Measurements from ENCODE around the gene BSN. TPM values are rescaled to one million over a fixed set of nuclear protein-coding genes. Genes with fewer than 3 reads are reported as not detected.
A peak's percentile ranks its signal among the peaks of the same experiment; 100 is the strongest.
"Not testable (repeated sequence)": the region's sequence is repeated elsewhere in the genome, so short reads cannot be mapped to it uniquely, and the experiment has no call there.

BSN gene
- total RNA-seq, 1 donor from 2014 or later: 0.77 TPM

DNA sequence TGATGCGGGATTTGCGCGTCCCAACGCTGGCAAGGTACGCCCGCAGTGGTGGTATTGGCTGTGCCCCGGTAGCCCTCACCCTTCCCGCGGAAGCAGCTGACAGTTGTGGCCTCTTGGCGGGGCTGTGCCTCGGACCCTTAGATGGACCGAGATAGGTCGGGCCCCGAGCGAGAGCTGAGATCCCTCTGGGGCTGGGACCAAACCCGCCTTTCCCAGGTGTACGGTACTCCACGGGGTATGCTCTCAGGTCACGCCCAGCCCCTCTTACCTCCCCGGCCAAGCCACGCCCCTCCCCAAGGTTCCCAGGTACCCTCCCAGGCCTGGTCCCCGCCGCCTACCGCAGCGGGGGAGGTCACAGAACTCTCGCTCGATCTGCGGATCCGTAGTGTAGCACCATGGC is 132.1 kb downstream of the BSN start:
- H3K9me3 Mint-ChIP-seq (ENCODE audit: low read depth); H3K27ac Mint-ChIP-seq (ENCODE audit: unreplicated experiment); H3K27me3 Mint-ChIP-seq (ENCODE audit: low read depth); DNase-seq (ENCODE audit: low spot score): not testable (repeated sequence)
- peak overlapping the region; percentile 42 for H3K4me3 Mint-ChIP-seq (ENCODE audit: unreplicated experiment)
- peaks cover 29% of the 10 kb centered on the region for H3K4me1 Mint-ChIP-seq (ENCODE audit: low read depth)
- H3K36me3 Mint-ChIP-seq (ENCODE audit: low read depth): peaks cover 10% of the 10 kb centered on the region

DNA sequence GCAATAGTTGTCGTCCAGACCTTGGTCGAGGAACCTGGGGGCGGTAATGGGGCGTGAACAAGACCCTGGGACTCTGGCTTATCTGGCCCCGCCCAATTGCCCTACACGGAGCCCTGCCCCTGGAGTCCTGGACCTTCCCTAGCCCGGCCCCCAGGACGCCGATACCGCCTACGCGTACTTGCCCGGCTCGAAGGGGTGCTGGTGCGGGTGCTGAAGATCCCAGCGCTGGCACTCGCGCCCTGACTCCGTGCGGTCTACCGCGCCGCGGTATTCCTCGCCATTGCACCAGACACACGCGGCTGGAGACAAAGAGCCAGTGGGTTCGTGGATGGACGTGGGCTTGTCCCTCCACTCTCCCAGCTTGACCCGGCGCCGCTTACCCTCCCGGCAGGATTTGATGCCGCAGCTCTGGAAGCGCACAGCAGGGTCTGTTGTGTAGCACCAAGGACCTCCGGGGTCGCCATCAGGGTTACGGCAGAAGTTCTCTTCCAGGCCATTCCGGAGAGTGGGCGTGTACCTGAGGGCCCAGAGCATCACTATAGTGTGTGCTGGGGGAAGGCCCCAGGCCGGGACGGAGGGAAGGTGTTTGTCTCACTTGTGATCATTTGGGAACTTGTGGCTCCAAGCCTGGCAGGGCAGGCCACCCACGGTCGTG is 132.6 kb downstream of the BSN start:
- Mint-ChIP-seq H3K4me1 (ENCODE audit: low read depth) (peaks cover 29% of the 10 kb centered on the region), H3K36me3 (ENCODE audit: low read depth) (peaks cover 10% of the 10 kb centered on the region), H3K4me3 (ENCODE audit: unreplicated experiment) (peak overlapping the region; percentile 42)
- H3K27me3 Mint-ChIP-seq (ENCODE audit: low read depth); DNase-seq (ENCODE audit: low spot score); H3K27ac Mint-ChIP-seq (ENCODE audit: unreplicated experiment); H3K9me3 Mint-ChIP-seq (ENCODE audit: low read depth): not testable (repeated sequence)

DNA sequence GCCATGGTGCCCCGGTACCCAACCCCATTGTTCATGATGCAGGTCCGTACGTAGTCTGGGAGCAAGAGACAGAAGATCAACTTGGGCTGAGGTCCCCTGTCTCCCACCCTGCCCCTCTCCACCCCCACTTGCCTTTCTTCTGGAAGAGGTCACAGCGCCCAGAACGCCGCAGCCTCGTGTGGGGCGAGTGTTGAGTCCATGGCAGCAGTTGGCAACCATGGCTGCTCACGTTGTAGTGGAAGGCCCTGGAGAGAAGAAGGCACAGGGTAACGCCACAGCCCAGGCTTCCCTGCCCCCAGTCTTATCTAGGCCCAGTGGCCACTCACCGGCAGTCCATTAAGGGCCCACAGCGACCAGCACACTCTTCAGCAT is 133.1 kb downstream of the BSN start:
- H3K27ac Mint-ChIP-seq (ENCODE audit: unreplicated experiment); H3K9me3 Mint-ChIP-seq (ENCODE audit: low read depth); H3K4me3 Mint-ChIP-seq (ENCODE audit: unreplicated experiment); DNase-seq (ENCODE audit: low spot score); H3K27me3 Mint-ChIP-seq (ENCODE audit: low read depth): not testable (repeated sequence)
- H3K4me1 Mint-ChIP-seq (ENCODE audit: low read depth): peaks cover 29% of the 10 kb centered on the region
- H3K36me3 Mint-ChIP-seq (ENCODE audit: low read depth): peaks cover 10% of the 10 kb centered on the region

DNA sequence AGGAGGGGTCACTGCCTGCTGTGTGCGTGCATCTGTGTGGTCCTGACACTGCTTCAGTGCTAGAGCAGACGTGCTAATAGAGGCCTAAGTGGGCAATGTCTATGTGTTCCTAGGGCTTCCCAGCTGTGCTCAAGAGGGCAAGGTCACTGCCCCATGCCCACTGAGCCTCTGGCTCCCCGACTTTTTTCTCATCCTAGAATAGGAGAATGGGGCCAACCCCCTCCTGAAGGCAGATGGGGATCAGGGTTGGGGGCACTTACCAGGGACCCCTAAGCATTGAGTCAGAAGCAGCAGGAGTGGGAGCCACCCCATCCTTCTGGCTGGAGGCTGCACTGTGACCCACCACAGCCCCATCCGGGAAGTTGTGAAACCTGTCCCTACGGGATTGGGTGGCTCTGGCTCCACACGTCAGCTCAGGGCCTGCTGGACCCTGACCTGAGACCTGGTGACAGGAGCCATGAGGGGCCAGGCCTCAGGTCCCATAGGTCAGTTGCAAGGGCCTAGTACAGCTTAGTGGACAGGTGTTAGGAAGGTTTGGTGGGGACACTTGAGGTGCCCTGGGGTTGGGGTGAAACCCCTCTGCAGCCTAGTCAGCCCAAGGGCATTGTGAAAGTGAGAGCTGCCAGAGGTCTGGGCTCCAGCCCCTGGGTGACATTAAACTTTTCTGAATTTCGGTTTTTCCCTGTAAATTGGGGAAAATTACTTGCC is 134.2 kb downstream of the BSN start:
- not testable (repeated sequence) for H3K36me3 Mint-ChIP-seq (ENCODE audit: low read depth)
- H3K27ac Mint-ChIP-seq (ENCODE audit: unreplicated experiment): peak overlapping the region; percentile 94
- H3K4me3 Mint-ChIP-seq (ENCODE audit: unreplicated experiment): peak overlapping the region; percentile 95

DNA sequence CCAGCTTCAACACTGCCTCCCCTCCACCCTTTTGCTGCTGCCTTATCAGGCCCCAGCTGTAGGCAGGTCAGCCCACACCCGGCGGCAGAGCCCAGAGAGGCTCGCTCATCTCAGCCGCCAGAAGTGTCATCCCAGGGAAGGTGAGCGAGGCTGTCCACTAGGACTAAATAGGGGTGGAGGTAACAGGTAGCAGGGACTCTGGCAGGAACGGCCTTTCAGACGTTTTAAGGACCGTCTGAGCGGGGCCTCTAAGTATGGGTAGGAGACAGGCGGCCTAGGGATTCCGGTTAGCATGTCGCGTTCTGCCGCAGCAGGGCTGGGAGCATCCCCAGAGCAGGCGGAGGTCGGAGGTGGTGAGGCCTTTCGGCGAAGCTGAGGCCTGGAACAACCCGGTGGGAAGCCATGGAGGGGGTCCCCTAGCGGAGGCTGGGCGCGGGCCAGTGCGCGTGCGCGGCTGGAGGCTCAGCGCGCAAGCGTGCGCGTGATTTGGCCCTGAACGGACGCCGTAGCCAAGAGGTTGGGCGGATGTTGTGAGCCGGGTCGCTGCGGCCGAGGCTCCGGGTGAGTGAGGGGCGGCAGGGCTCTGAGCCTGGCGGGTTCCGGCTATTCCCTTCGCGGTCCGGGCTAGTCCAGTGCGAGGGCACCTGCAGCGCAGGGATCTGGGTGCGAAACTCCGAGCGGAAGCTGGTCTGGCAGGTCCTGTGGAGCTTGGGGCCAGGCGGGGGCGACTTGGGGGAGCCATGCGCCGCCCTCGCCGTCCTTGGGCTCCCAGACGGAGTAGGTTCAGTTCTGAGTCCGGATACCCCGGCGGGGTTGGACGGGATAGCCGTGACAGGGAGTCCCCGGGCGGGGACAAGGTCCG is 135.0 kb downstream of the BSN start, which contains the start of the genes MST1 and RNF123:
Gene MST1 (minus strand): TSS at position 429 of the 862 bp plus-strand sequence. CDS start 783 bp downstream, outside the sequence.
Gene RNF123 (plus strand): TSS at position 512 of the 862 bp plus-strand sequence. CDS start 1,609 bp downstream, outside the sequence.
- Mint-ChIP-seq H3K4me1 (ENCODE audit: low read depth) (peaks cover 29% of the 10 kb centered on the region), H3K9me3 (ENCODE audit: low read depth) (no peaks in the 10 kb centered on the region), H3K4me3 (ENCODE audit: unreplicated experiment) (peak within 1 kb of the TSS; percentile 95), H3K27ac (ENCODE audit: unreplicated experiment) (peak within 1 kb of the TSS; percentile 94), H3K27me3 (ENCODE audit: low read depth) (no peaks in the 10 kb centered on the region), H3K36me3 (ENCODE audit: low read depth) (peaks cover 2% of the 10 kb centered on the region)
- TF ChIP-seq, protein P1, sequence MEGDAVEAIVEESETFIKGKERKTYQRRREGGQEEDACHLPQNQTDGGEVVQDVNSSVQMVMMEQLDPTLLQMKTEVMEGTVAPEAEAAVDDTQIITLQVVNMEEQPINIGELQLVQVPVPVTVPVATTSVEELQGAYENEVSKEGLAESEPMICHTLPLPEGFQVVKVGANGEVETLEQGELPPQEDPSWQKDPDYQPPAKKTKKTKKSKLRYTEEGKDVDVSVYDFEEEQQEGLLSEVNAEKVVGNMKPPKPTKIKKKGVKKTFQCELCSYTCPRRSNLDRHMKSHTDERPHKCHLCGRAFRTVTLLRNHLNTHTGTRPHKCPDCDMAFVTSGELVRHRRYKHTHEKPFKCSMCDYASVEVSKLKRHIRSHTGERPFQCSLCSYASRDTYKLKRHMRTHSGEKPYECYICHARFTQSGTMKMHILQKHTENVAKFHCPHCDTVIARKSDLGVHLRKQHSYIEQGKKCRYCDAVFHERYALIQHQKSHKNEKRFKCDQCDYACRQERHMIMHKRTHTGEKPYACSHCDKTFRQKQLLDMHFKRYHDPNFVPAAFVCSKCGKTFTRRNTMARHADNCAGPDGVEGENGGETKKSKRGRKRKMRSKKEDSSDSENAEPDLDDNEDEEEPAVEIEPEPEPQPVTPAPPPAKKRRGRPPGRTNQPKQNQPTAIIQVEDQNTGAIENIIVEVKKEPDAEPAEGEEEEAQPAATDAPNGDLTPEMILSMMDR (IDR thresholded peaks at IDR 0.05): peak; percentile 72
- no peak for DNase-seq (ENCODE audit: low spot score)

More for the DNA sequence above, 134.2 kb downstream of the BSN start:
- H3K9me3 Mint-ChIP-seq (ENCODE audit: low read depth); DNase-seq (ENCODE audit: low spot score); H3K27me3 Mint-ChIP-seq (ENCODE audit: low read depth): not testable (repeated sequence)
- peaks cover 29% of the 10 kb centered on the region for H3K4me1 Mint-ChIP-seq (ENCODE audit: low read depth)

DNA sequence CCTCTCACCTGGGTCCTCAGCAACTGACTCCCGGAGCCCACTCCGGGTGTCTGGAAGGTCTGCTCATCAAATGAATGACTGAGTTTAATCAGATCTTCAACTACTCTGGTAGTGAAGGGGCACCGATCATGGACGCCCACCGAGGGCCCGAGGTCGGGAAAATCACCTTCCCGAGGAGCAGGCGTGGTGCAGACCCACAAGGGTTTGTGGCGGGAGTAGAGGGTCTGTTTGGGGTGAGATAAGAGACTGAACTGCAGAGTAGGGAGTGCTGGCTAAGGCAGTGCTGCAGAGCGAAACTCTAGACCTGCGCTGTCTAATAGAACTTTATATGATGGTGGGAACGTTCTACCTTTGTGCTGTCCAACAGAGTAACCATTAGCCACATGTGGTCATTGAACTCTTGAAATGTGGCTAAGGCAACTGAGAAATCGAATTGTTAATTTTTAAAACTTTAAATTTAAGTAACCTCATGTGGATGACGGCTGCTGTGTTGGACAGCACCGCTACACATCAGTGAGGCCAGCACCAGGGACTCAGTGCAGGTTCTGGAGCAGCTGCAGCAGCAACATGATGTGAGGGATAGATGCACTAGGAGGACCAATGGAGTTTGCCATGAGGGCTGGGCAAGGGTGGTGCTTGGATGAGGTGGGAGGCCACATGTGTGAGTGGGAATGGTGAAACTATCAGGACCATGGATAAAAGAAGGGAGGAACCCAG is 135.8 kb downstream of the BSN start:
- H3K9me3 Mint-ChIP-seq (ENCODE audit: low read depth); H3K36me3 Mint-ChIP-seq (ENCODE audit: low read depth); H3K27me3 Mint-ChIP-seq (ENCODE audit: low read depth); DNase-seq (ENCODE audit: low spot score): not testable (repeated sequence)
- Mint-ChIP-seq H3K4me3 (ENCODE audit: unreplicated experiment) (peak overlapping the region; percentile 95), H3K27ac (ENCODE audit: unreplicated experiment) (peak overlapping the region; percentile 94), H3K4me1 (ENCODE audit: low read depth) (peaks cover 29% of the 10 kb centered on the region)

DNA sequence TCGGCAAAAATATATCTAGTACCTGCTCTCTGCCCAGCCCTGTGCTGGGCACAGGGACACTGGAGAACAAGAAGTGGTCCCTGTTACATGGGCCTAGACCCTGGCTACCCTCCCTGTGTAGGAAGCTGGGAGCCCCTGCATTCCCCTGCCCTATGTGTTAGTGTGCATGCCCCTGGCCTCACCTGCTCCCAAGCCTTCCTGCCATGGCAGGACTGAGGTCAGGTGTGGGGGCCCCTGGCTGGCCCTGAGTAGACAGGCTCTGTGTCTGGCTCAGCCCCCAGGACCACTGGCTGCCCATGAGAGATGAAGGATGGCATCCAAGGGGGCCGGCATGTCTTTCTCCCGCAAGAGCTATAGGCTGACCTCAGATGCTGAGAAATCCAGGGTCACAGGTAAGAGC is 136.6 kb downstream of the BSN start:
- not testable (repeated sequence) for H3K36me3 Mint-ChIP-seq (ENCODE audit: low read depth); DNase-seq (ENCODE audit: low spot score); H3K27ac Mint-ChIP-seq (ENCODE audit: unreplicated experiment); H3K27me3 Mint-ChIP-seq (ENCODE audit: low read depth); H3K9me3 Mint-ChIP-seq (ENCODE audit: low read depth)
- Mint-ChIP-seq H3K4me1 (ENCODE audit: low read depth) (peaks cover 25% of the 10 kb centered on the region), H3K4me3 (ENCODE audit: unreplicated experiment) (peak overlapping the region; percentile 95)

DNA sequence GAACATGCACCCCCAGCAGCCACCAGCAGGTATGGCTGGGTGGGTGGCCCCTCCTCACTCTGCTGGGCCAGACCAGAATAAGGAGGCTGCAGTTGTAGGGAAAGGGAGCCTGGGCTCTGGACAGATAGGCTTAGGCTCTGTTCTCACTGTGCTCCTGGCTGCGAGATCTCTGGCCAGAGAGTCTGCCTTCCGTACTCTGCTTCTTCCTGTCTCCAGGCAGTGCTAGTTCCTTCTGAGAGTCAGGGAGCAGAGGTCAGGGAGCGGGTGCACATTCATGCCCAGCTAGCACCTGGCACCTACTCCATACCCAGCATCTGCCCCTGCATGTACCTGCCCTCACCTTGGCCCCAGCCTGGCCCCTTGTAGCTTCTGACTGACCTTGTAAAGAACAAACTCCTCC is 137.2 kb downstream of the BSN start:
- not testable (repeated sequence) for H3K36me3 Mint-ChIP-seq (ENCODE audit: low read depth); H3K9me3 Mint-ChIP-seq (ENCODE audit: low read depth); H3K27ac Mint-ChIP-seq (ENCODE audit: unreplicated experiment); DNase-seq (ENCODE audit: low spot score); H3K4me3 Mint-ChIP-seq (ENCODE audit: unreplicated experiment); H3K27me3 Mint-ChIP-seq (ENCODE audit: low read depth)
- peaks cover 25% of the 10 kb centered on the region for H3K4me1 Mint-ChIP-seq (ENCODE audit: low read depth)

DNA sequence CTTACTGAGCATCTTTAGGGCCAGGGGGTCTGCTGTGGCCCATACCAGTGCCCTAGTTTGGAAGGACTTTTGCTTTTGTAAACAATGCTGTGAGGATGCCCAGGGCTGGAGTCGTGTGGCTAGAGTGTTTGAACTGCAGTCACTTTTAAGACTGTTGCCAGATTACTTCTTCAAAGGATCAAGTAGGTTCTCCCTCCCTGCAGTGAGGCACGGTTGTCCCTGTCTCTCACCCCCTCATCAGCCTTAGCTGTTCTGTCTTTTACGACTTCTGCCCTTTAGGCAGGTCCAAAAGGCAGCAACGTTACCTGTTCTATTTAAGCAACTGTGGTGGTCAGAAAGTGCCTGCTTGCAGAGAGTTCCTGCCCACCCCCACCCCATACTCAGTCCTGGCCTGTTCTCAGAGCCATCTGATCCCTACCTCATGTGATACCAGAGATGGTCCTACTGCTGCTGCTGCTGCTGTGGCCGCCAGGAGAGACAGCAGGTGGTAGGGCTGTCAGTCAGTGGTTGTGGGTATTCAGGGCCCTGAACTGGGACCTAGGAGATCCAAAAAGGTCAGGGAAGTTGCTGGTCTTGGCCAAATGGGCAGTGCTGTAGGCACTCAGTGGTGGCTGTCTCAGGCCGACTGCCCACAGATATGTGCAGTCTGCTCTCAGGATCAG is 140.3 kb downstream of the BSN start:
- H3K9me3 Mint-ChIP-seq (ENCODE audit: low read depth); H3K27me3 Mint-ChIP-seq (ENCODE audit: low read depth); H3K27ac Mint-ChIP-seq (ENCODE audit: unreplicated experiment); H3K36me3 Mint-ChIP-seq (ENCODE audit: low read depth); DNase-seq (ENCODE audit: low spot score); H3K4me3 Mint-ChIP-seq (ENCODE audit: unreplicated experiment): not testable (repeated sequence)
- peaks cover 20% of the 10 kb centered on the region for H3K4me1 Mint-ChIP-seq (ENCODE audit: low read depth)

DNA sequence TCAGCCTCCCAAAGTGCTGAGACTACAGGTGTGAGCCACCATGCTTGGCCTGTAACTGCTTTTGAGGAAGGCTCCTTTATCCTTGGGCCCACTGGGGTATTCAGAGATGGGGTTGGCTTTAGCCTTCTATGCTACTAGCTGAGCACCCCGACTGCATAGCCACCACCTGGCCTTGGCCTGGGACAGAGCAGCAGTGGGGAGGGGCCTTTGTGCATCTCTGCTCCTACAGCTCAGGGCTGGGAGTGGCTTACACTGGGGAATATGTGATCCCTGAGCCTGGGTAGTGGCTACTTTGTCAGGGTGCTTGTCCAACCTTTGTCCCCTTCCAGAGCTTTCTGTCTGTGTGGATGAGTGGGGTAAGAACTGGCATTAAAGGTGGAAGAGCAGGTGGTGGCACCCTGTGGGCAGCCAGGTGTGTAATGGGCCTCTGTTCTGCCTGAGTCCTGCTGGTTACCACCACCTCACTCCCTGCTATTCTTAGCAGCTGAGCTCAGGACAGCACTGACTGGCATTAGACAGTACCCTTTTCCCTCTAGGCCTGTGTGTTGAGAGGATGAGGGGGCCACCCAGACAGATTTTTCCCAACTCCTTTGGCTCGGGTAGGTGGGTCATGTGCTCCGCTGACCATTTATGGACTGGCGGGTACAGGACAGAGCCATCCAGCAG is 141.2 kb downstream of the BSN start:
- peaks cover 12% of the 10 kb centered on the region for H3K4me1 Mint-ChIP-seq (ENCODE audit: low read depth)
- not testable (repeated sequence) for DNase-seq (ENCODE audit: low spot score); H3K4me3 Mint-ChIP-seq (ENCODE audit: unreplicated experiment); H3K36me3 Mint-ChIP-seq (ENCODE audit: low read depth); H3K9me3 Mint-ChIP-seq (ENCODE audit: low read depth); H3K27ac Mint-ChIP-seq (ENCODE audit: unreplicated experiment); H3K27me3 Mint-ChIP-seq (ENCODE audit: low read depth)

Measured in chondrocyte (in vitro differentiated cells).